Measurements from ENCODE around the gene FERMT1.
"Not testable (repeated sequence)": the region's sequence is repeated elsewhere in the genome, so short reads cannot be mapped to it uniquely, and the experiment has no call there.

DNA sequence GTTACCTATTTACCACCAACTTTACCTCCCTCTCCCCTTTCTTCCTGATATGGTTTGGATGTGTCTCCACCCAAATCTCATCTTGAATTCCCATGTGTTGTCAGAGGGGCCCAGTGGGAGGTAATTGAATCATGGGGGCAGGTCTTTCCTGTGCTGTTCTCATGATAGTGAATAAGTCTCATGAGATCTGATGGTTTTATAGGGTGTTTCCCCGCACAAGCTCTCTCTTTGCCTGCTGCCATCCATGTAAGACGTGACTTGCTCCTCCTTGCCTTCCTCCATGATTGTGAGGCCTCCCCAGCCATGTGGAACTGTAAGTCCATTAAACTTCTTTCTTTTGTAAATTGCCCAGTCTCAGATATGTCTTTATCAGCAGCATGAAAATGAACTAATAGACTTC lies 9.9 kb downstream of the FERMT1 start:
- not testable (repeated sequence) for TF ChIP-seq MYNN (CRISPR knock-in tag; IDR thresholded peaks at IDR 0.05; ENCODE audit: low read depth); ZFYVE20 (CRISPR knock-in tag; IDR thresholded peaks at IDR 0.05; ENCODE audit: borderline replicate concordance, low read depth); ZNF781 (CRISPR knock-in tag; IDR thresholded peaks at IDR 0.05; ENCODE audit: borderline replicate concordance, not compliant biosample characterization)
- TF ChIP-seq, protein P1, sequence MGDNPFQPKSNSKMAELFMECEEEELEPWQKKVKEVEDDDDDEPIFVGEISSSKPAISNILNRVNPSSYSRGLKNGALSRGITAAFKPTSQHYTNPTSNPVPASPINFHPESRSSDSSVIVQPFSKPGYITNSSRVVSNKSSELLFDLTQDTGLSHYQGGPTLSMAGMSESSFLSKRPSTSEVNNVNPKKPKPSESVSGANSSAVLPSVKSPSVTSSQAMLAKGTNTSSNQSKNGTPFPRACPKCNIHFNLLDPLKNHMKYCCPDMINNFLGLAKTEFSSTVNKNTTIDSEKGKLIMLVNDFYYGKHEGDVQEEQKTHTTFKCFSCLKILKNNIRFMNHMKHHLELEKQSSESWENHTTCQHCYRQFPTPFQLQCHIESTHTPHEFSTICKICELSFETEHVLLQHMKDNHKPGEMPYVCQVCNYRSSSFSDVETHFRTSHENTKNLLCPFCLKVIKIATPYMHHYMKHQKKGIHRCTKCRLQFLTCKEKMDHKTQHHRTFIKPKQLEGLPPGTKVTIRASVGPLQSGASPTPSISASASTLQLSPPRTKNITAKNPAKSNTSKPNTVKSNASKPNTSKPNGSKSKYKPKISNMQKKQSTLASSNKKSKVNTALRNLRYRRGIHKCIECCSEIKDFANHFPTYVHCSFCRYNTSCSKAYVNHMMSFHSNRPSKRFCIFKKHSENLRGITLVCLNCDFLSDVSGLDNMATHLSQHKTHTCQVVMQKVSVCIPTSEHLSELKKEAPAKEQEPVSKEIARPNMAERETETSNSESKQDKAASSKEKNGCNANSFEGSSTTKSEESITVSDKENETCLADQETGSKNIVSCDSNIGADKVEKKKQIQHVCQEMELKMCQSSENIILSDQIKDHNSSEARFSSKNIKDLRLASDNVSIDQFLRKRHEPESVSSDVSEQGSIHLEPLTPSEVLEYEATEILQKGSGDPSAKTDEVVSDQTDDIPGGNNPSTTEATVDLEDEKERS (CRISPR knock-in tag; IDR thresholded peaks at IDR 0.05) = not testable (repeated sequence)
- TF ChIP-seq, protein P2, sequence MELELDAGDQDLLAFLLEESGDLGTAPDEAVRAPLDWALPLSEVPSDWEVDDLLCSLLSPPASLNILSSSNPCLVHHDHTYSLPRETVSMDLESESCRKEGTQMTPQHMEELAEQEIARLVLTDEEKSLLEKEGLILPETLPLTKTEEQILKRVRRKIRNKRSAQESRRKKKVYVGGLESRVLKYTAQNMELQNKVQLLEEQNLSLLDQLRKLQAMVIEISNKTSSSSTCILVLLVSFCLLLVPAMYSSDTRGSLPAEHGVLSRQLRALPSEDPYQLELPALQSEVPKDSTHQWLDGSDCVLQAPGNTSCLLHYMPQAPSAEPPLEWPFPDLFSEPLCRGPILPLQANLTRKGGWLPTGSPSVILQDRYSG (CRISPR knock-in tag; IDR thresholded peaks at IDR 0.05) = not testable (repeated sequence)
- TF ChIP-seq, protein P3, sequence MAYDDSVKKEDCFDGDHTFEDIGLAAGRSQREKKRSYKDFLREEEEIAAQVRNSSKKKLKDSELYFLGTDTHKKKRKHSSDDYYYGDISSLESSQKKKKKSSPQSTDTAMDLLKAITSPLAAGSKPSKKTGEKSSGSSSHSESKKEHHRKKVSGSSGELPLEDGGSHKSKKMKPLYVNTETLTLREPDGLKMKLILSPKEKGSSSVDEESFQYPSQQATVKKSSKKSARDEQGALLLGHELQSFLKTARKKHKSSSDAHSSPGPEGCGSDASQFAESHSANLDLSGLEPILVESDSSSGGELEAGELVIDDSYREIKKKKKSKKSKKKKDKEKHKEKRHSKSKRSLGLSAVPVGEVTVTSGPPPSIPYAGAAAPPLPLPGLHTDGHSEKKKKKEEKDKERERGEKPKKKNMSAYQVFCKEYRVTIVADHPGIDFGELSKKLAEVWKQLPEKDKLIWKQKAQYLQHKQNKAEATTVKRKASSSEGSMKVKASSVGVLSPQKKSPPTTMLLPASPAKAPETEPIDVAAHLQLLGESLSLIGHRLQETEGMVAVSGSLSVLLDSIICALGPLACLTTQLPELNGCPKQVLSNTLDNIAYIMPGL (CRISPR knock-in tag; IDR thresholded peaks at IDR 0.05; ENCODE audit: borderline replicate concordance in 1 of 2, low read depth in 1 of 2) = not testable (repeated sequence)
